Measurements from ENCODE around the gene POP5. TPM values are rescaled to one million over a fixed set of nuclear protein-coding genes. Genes with fewer than 3 reads are reported as not detected.

The POP5 gene
- total RNA-seq, 4 donors from 2014 or later: 27.9 to 72.0 (median 38.5) TPM

GRCh38 chr12:120563495-120563894 is 17.7 kb downstream of the POP5 start:
- intact Hi-C loops (cut with DNase I): no loop called here
- TF ChIP-seq CTCF (IDR thresholded peaks at IDR 0.05) (no peak), POLR2A (IDR thresholded peaks at IDR 0.05) (no peak)
- no peak overlapping the region for H3K27ac ChIP-seq
- peaks cover 78 to 84% of the 10 kb centered on the region in 2 donors for H3K36me3 ChIP-seq
- H3K4me1 ChIP-seq: no peaks in the 10 kb centered on the region
- no peak overlapping the region for H3K4me3 ChIP-seq (replicated peaks in 1 of 3)
- WGBS, 2 donors: 92% methylated on average over 6 to 7 of the region's 11 CpGs
- H3K27me3 ChIP-seq: no peaks in the 10 kb centered on the region
- DNase-seq: no peak
- no peaks in the 10 kb centered on the region for H3K9me3 ChIP-seq

- TF ChIP-seq POLR2A (IDR thresholded peaks at IDR 0.05): no peak
- no peak for TF ChIP-seq CTCF (IDR thresholded peaks at IDR 0.05)
- Histone ChIP-seq H3K27ac (no peak overlapping the region), H3K4me3 (replicated peaks in 1 of 3) (no peak overlapping the region), H3K27me3 (no peaks in the 10 kb centered on the region), H3K36me3 (peaks cover 73 to 86% of the 10 kb centered on the region in 2 donors), H3K9me3 (no peaks in the 10 kb centered on the region), H3K4me1 (no peaks in the 10 kb centered on the region)
- no peak for DNase-seq
- WGBS, 2 donors: 87 to 96% methylated on average over 8 of the region's 8 CpGs
- intact Hi-C loops (cut with DNase I): no loop called here
These were observed 18.3 kb downstream of the POP5 start for GRCh38 chr12:120562906-120563305.

GRCh38 chr12:120557589-120557988 is 23.6 kb downstream of the POP5 start:
- WGBS, 2 donors: 96 to 98% methylated on average over 2 of the region's 2 CpGs
- DNase-seq: no peak
- H3K4me3 ChIP-seq (replicated peaks in 1 of 3): no peak overlapping the region
- H3K27me3 ChIP-seq: no peaks in the 10 kb centered on the region
- no peak for TF ChIP-seq POLR2A (IDR thresholded peaks at IDR 0.05)
- TF ChIP-seq CTCF (IDR thresholded peaks at IDR 0.05): no peak
- H3K27ac ChIP-seq: no peak overlapping the region
- peaks cover 1 to 8% of the 10 kb centered on the region in 2 donors for H3K4me1 ChIP-seq
- H3K9me3 ChIP-seq: no peaks in the 10 kb centered on the region
- intact Hi-C loops (cut with DNase I): no loop called here
- H3K36me3 ChIP-seq: peaks cover 58 to 66% of the 10 kb centered on the region in 2 donors

- no peaks in the 10 kb centered on the region for H3K27me3 ChIP-seq
- H3K36me3 ChIP-seq: peaks cover 37 to 40% of the 10 kb centered on the region in 2 donors
- H3K4me3 ChIP-seq (replicated peaks in 1 of 3): no peak overlapping the region
- DNase-seq: no peak
- peak overlapping the region in 2 of 3 donors; percentile 6 for H3K27ac ChIP-seq
- TF ChIP-seq CTCF (IDR thresholded peaks at IDR 0.05): no peak
- no peak for TF ChIP-seq POLR2A (IDR thresholded peaks at IDR 0.05)
- no peaks in the 10 kb centered on the region for H3K9me3 ChIP-seq
- intact Hi-C loops (cut with DNase I): no loop called here
- 92 to 100% methylated on average over 1 of the region's 1 CpG for WGBS, 2 donors
- H3K4me1 ChIP-seq: peaks cover 20 to 37% of the 10 kb centered on the region in 2 donors
These were observed 26.5 kb downstream of the POP5 start for GRCh38 chr12:120554678-120555077.

- intact Hi-C loops (cut with DNase I): no loop called here
- peaks cover 21 to 47% of the 10 kb centered on the region in 2 donors for H3K4me1 ChIP-seq
- peaks cover 23 to 29% of the 10 kb centered on the region in 2 donors for H3K36me3 ChIP-seq
- no peak overlapping the region for H3K27ac ChIP-seq
- no peaks in the 10 kb centered on the region for H3K9me3 ChIP-seq
- TF ChIP-seq POLR2A (IDR thresholded peaks at IDR 0.05) (no peak), CTCF (IDR thresholded peaks at IDR 0.05) (no peak)
- no peak overlapping the region for H3K4me3 ChIP-seq (replicated peaks in 1 of 3)
- H3K27me3 ChIP-seq: no peaks in the 10 kb centered on the region
- WGBS, 2 donors: 52 to 57% methylated on average over 3 of the region's 3 CpGs
- no peak for DNase-seq
These were observed 35.2 kb downstream of the POP5 start for GRCh38 chr12:120546050-120546386.

Measured in thyroid gland (tissue), 4 donors.